ENCODE data around the gene NOS1AP.

Gene NOS1AP

GRCh38 chr1:162316187-162316586 lies 246.7 kb downstream of the NOS1AP start:
- no peak overlapping the region for H4K8ac ChIP-seq (ENCODE audit: low read depth, low read length)
- peaks cover 1% of the 10 kb centered on the region for H3K79me1 ChIP-seq (ENCODE audit: low read length)
- no peak overlapping the region for H2AK5ac ChIP-seq (ENCODE audit: low read length)
- no peaks in the 10 kb centered on the region for H3K4me1 ChIP-seq (ENCODE audit: control insufficient read depth, low read depth, low read length)
- H3K4ac ChIP-seq (ENCODE audit: low read depth, low read length), result no peak overlapping the region
- H3K27ac ChIP-seq (ENCODE audit: low read depth, low read length), result no peak overlapping the region
- no peak overlapping the region for H3K56ac ChIP-seq (ENCODE audit: low read length)
- H4K5ac ChIP-seq (ENCODE audit: low read length), result no peak overlapping the region
- no peak overlapping the region for H3K9ac ChIP-seq (ENCODE audit: low read length)
- no peak overlapping the region for H2BK120ac ChIP-seq (ENCODE audit: low read depth, low read length)
- no peaks in the 10 kb centered on the region for H3K79me2 ChIP-seq (ENCODE audit: control insufficient read depth, insufficient read depth, low read length)
- WGBS (ENCODE audit: extremely low coverage, insufficient coverage, low lambda C conversion rate), result no CpG with 5 or more reads among the region's 4 CpGs
- no peak overlapping the region for H2BK5ac ChIP-seq (ENCODE audit: low read length)
- no peaks in the 10 kb centered on the region for H3K36me3 ChIP-seq (ENCODE audit: control insufficient read depth, insufficient read depth, low read length)
- no peak for DNase-seq
- no peak overlapping the region for H3K4me2 ChIP-seq (ENCODE audit: low read length)
- no peak overlapping the region for H3K18ac ChIP-seq (ENCODE audit: low read length)
- no peak overlapping the region for H3K4me3 ChIP-seq (ENCODE audit: low read length)
- no peak overlapping the region for H3K23ac ChIP-seq (ENCODE audit: low read length)
- H3K27me3 ChIP-seq (ENCODE audit: insufficient read depth, low read length, poor library complexity), result no peaks in the 10 kb centered on the region
- H2BK15ac ChIP-seq (replicated peaks; ENCODE audit: low read depth), result no peak overlapping the region

DNA sequence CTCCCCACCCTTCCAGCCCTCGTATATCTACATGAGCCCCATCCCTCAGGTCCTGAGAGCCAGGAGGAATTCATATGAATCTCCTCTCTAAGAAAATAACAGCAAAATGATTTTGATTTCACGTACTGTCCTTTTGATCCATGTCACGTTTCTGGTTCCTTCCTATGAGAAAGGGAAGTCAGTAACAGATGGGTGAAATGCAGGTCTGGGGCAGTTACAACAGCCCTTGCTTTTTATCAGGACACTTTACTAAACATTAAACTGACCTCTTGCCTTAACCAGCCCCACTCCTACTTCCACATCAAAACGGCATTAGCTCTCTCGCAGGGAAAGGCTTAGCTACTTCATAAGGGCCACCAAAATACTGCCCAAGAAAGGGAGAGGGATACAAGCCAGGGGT lies 248.1 kb downstream of the NOS1AP start:
- Histone ChIP-seq H2BK15ac (replicated peaks; ENCODE audit: low read depth) (no peak overlapping the region), H3K4me1 (ENCODE audit: control insufficient read depth, low read depth, low read length) (no peaks in the 10 kb centered on the region), H3K23ac (ENCODE audit: low read length) (no peak overlapping the region), H3K4me3 (ENCODE audit: low read length) (no peak overlapping the region), H3K36me3 (ENCODE audit: control insufficient read depth, insufficient read depth, low read length) (no peaks in the 10 kb centered on the region), H4K5ac (ENCODE audit: low read length) (no peak overlapping the region), H4K8ac (ENCODE audit: low read depth, low read length) (no peak overlapping the region), H3K9ac (ENCODE audit: low read length) (no peak overlapping the region), H3K79me1 (ENCODE audit: low read length) (peaks cover 1% of the 10 kb centered on the region), H2BK5ac (ENCODE audit: low read length) (no peak overlapping the region), H3K56ac (ENCODE audit: low read length) (no peak overlapping the region), H3K18ac (ENCODE audit: low read length) (no peak overlapping the region), H3K4ac (ENCODE audit: low read depth, low read length) (no peak overlapping the region), H3K27ac (ENCODE audit: low read depth, low read length) (no peak overlapping the region), H3K27me3 (ENCODE audit: insufficient read depth, low read length, poor library complexity) (no peaks in the 10 kb centered on the region), H2BK120ac (ENCODE audit: low read depth, low read length) (no peak overlapping the region), H3K4me2 (ENCODE audit: low read length) (no peak overlapping the region), H3K79me2 (ENCODE audit: control insufficient read depth, insufficient read depth, low read length) (no peaks in the 10 kb centered on the region), H2AK5ac (ENCODE audit: low read length) (no peak overlapping the region)
- DNase-seq, result no peak
- WGBS (ENCODE audit: extremely low coverage, insufficient coverage, low lambda C conversion rate), result no CpG with 5 or more reads among the region's 5 CpGs

DNA sequence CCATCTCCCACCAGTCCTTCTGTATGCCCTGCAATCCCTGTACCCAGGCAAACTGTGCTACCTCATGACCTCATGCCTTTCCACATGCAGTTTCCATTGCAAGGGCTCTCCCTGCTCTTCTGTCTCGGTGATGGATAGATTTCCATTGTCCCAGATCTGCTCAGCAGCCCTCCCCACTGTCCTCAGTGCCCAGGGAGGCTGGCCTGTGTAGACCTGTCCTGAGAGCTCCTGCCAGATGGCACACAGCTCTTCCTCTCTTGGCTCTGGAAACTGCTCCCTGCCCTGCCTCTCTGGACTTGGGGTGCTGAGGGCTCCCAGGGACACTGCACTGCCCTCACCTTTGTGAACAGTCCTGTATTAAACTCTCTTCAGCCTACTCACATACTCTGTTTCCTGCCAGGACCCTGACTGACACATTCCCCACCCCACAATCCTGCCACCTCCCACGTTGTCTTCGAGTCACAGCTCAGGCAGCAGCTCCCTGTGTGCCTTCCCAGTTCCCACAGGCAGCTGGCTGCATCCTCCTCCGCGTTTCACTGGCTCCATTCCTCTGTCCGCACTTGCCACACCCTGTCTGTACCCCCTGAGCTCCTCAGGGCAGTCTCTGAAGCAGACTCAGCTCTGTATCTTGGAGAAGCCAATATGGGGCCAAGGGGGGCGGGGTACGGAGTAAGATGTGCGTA lies 250.1 kb downstream of the NOS1AP start:
- Histone ChIP-seq H4K5ac (ENCODE audit: low read length) (no peak overlapping the region), H3K4me2 (ENCODE audit: low read length) (no peak overlapping the region), H3K18ac (ENCODE audit: low read length) (no peak overlapping the region), H2BK15ac (replicated peaks; ENCODE audit: low read depth) (no peak overlapping the region), H3K79me2 (ENCODE audit: control insufficient read depth, insufficient read depth, low read length) (no peaks in the 10 kb centered on the region), H2BK120ac (ENCODE audit: low read depth, low read length) (no peak overlapping the region), H2AK5ac (ENCODE audit: low read length) (no peak overlapping the region), H3K9ac (ENCODE audit: low read length) (no peak overlapping the region), H3K4me1 (ENCODE audit: control insufficient read depth, low read depth, low read length) (no peaks in the 10 kb centered on the region), H2BK5ac (ENCODE audit: low read length) (no peak overlapping the region), H3K23ac (ENCODE audit: low read length) (peak overlapping the region; percentile 50), H4K8ac (ENCODE audit: low read depth, low read length) (no peak overlapping the region), H3K4ac (ENCODE audit: low read depth, low read length) (no peak overlapping the region), H3K27ac (ENCODE audit: low read depth, low read length) (no peak overlapping the region), H3K36me3 (ENCODE audit: control insufficient read depth, insufficient read depth, low read length) (no peaks in the 10 kb centered on the region), H3K27me3 (ENCODE audit: insufficient read depth, low read length, poor library complexity) (no peaks in the 10 kb centered on the region), H3K56ac (ENCODE audit: low read length) (no peak overlapping the region), H3K79me1 (ENCODE audit: low read length) (peaks cover 1% of the 10 kb centered on the region), H3K4me3 (ENCODE audit: low read length) (no peak overlapping the region)
- DNase-seq, result no peak
- no CpG with 5 or more reads among the region's 9 CpGs for WGBS (ENCODE audit: extremely low coverage, insufficient coverage, low lambda C conversion rate)

GRCh38 chr1:162321809-162322422 lies 252.4 kb downstream of the NOS1AP start:
- Histone ChIP-seq H3K9ac (ENCODE audit: low read length) (no peak overlapping the region), H4K5ac (ENCODE audit: low read length) (no peak overlapping the region), H3K27me3 (ENCODE audit: insufficient read depth, low read length, poor library complexity) (no peaks in the 10 kb centered on the region), H3K4me3 (ENCODE audit: low read length) (no peak overlapping the region), H2BK120ac (ENCODE audit: low read depth, low read length) (no peak overlapping the region), H2BK5ac (ENCODE audit: low read length) (no peak overlapping the region), H3K79me2 (ENCODE audit: control insufficient read depth, insufficient read depth, low read length) (no peaks in the 10 kb centered on the region), H3K4me2 (ENCODE audit: low read length) (no peak overlapping the region), H3K56ac (ENCODE audit: low read length) (no peak overlapping the region), H4K8ac (ENCODE audit: low read depth, low read length) (no peak overlapping the region), H2AK5ac (ENCODE audit: low read length) (no peak overlapping the region), H3K4me1 (ENCODE audit: control insufficient read depth, low read depth, low read length) (no peaks in the 10 kb centered on the region), H3K79me1 (ENCODE audit: low read length) (peaks cover 1% of the 10 kb centered on the region), H3K4ac (ENCODE audit: low read depth, low read length) (no peak overlapping the region), H3K23ac (ENCODE audit: low read length) (no peak overlapping the region), H3K36me3 (ENCODE audit: control insufficient read depth, insufficient read depth, low read length) (no peaks in the 10 kb centered on the region), H2BK15ac (replicated peaks; ENCODE audit: low read depth) (no peak overlapping the region), H3K27ac (ENCODE audit: low read depth, low read length) (no peak overlapping the region), H3K18ac (ENCODE audit: low read length) (no peak overlapping the region)
- DNase-seq, result no peak
- WGBS (ENCODE audit: extremely low coverage, insufficient coverage, low lambda C conversion rate), result no CpG with 5 or more reads among the region's 6 CpGs

GRCh38 chr1:162323023-162323422 lies 253.5 kb downstream of the NOS1AP start:
- no peak overlapping the region for H2BK5ac ChIP-seq (ENCODE audit: low read length)
- no CpG with 5 or more reads among the region's 5 CpGs for WGBS (ENCODE audit: extremely low coverage, insufficient coverage, low lambda C conversion rate)

DNA sequence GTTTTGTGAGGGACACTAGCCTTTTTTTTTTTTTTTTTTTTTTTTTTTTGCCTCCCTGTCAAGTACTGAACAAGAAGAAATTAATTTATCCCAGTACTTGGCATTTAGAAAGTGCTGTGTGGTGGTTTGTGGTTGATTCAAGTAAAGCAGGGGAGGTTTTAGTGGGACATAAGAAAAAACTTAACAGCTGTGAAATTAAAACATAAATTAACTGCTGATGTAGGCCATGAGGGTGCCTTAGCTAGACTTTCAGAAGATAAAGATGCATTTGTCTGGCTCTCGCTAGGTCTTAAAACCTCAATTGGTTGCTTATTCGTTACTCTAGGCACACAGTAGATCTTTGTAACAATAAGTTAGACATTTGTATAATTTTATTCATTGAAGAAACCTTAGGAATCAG lies 254.9 kb downstream of the NOS1AP start:
- Histone ChIP-seq H2BK5ac (ENCODE audit: low read length) (no peak overlapping the region), H2BK15ac (replicated peaks; ENCODE audit: low read depth) (no peak overlapping the region), H3K9ac (ENCODE audit: low read length) (no peak overlapping the region), H3K4me2 (ENCODE audit: low read length) (no peak overlapping the region), H3K4me1 (ENCODE audit: control insufficient read depth, low read depth, low read length) (no peaks in the 10 kb centered on the region), H3K23ac (ENCODE audit: low read length) (no peak overlapping the region), H3K4ac (ENCODE audit: low read depth, low read length) (no peak overlapping the region), H3K36me3 (ENCODE audit: control insufficient read depth, insufficient read depth, low read length) (no peaks in the 10 kb centered on the region), H3K79me2 (ENCODE audit: control insufficient read depth, insufficient read depth, low read length) (no peaks in the 10 kb centered on the region), H3K79me1 (ENCODE audit: low read length) (no peaks in the 10 kb centered on the region), H4K8ac (ENCODE audit: low read depth, low read length) (no peak overlapping the region), H3K27ac (ENCODE audit: low read depth, low read length) (no peak overlapping the region), H2BK120ac (ENCODE audit: low read depth, low read length) (no peak overlapping the region), H4K5ac (ENCODE audit: low read length) (no peak overlapping the region), H3K4me3 (ENCODE audit: low read length) (no peak overlapping the region), H3K56ac (ENCODE audit: low read length) (no peak overlapping the region), H3K18ac (ENCODE audit: low read length) (no peak overlapping the region), H2AK5ac (ENCODE audit: low read length) (no peak overlapping the region), H3K27me3 (ENCODE audit: insufficient read depth, low read length, poor library complexity) (no peaks in the 10 kb centered on the region)
- no CpG with 5 or more reads among the region's 2 CpGs for WGBS (ENCODE audit: extremely low coverage, insufficient coverage, low lambda C conversion rate)
- DNase-seq, result no peak

More at GRCh38 chr1:162323023-162323422, 253.5 kb downstream of the NOS1AP start:
- Histone ChIP-seq H2BK120ac (ENCODE audit: low read depth, low read length) (no peak overlapping the region), H3K79me1 (ENCODE audit: low read length) (no peaks in the 10 kb centered on the region), H3K4me3 (ENCODE audit: low read length) (no peak overlapping the region), H3K27me3 (ENCODE audit: insufficient read depth, low read length, poor library complexity) (no peaks in the 10 kb centered on the region), H4K5ac (ENCODE audit: low read length) (no peak overlapping the region), H3K27ac (ENCODE audit: low read depth, low read length) (no peak overlapping the region), H4K8ac (ENCODE audit: low read depth, low read length) (no peak overlapping the region), H3K4me2 (ENCODE audit: low read length) (no peak overlapping the region), H3K4ac (ENCODE audit: low read depth, low read length) (no peak overlapping the region), H3K23ac (ENCODE audit: low read length) (no peak overlapping the region), H3K36me3 (ENCODE audit: control insufficient read depth, insufficient read depth, low read length) (no peaks in the 10 kb centered on the region), H3K18ac (ENCODE audit: low read length) (no peak overlapping the region), H3K9ac (ENCODE audit: low read length) (no peak overlapping the region), H3K56ac (ENCODE audit: low read length) (no peak overlapping the region), H3K79me2 (ENCODE audit: control insufficient read depth, insufficient read depth, low read length) (no peaks in the 10 kb centered on the region), H2AK5ac (ENCODE audit: low read length) (no peak overlapping the region), H2BK15ac (replicated peaks; ENCODE audit: low read depth) (no peak overlapping the region), H3K4me1 (ENCODE audit: control insufficient read depth, low read depth, low read length) (no peaks in the 10 kb centered on the region)
- no peak for DNase-seq
